NCI-H526 (cell line): ENCODE data around the gene ITPKB.
A peak's percentile ranks its signal among the peaks of the same experiment; 100 is the strongest.
"Not testable (repeated sequence)": the region's sequence is repeated elsewhere in the genome, so short reads cannot be mapped to it uniquely, and the experiment has no call there.

Experiments used
- DNase-seq, 2 experiments: peaks; one replicate each; lab custom pipeline; 2025; lab: John Stamatoyannopoulos, UW

ITPKB gene

DNA sequence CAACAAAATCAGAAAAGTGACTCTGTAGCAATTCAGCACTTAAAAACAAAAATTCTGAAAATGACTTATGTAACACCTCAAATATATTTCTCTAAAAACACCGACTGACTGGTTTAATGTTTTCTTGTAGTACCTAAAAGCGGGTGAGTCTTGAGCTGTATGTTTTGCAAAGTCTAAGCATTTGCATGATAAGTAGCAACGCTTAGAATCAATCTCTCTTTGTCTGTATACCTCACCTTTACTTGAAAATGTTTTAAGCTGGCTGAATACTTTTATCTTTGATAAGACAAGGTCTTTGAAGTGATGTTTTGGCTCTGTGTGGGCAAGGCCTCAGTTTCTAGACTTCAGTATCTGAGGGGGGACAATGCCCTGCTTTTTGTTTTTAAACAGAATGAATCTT, 8.2 kb downstream of the ITPKB start:
- DNase-seq, result peak in 1 of 2 experiments; percentile 10

DNA sequence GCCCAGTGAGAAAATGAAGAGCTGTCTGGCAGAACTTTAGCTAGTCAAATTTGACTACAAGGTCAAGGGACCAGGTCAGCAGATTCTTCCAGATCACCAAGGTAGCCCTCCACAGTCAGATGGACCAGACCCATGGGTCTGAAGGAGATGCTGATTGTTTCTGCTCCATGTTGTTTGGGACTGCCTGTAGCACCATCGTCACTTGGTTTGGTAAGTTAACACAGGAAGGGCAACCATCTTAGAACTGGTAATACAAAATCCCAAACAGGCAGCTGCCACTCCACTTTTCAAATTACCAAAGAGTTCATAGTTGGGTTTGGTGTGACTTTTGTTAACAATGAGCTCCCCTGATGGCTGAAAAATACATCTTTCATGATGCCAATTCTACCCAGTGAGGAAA, 9.0 kb downstream of the ITPKB start:
- no peak for DNase-seq

DNA sequence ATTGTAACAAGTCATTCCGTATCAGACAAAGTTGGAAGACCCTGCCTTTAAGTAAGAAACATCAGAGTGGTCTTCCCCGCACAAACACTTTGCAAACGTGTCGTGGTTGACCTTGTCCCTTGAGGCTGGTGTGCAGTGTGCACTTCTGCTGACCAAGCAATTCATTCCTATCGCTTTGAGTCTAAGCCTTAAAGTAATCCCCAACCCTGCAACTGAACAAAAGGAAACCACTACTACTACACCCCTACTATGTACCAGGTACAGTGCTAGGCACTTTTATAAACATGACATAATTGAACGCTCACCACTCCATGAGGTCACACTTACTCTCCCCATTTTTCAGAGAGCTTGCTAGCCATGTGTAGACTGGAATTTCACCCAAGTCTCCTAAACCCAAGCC, 10.6 kb downstream of the ITPKB start:
- DNase-seq, result no peak

DNA sequence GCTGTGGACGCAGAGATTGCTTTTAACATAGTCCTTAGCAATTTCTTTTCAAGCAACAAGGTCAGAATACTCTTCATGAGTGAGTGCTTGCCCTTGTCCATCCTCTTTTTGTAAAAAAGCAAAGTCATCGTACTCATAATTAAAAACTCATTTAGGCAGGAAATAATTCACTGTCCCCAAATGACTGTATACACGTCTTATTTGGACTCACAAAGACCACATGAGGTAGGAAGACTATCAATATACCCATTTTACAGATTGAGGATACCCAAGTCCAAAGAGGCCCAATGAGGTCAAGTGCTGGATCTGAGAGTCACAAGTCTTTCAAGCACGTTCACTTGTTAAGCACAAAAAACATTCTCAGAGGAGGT, 13.2 kb downstream of the ITPKB start:
- DNase-seq, result no peak

DNA sequence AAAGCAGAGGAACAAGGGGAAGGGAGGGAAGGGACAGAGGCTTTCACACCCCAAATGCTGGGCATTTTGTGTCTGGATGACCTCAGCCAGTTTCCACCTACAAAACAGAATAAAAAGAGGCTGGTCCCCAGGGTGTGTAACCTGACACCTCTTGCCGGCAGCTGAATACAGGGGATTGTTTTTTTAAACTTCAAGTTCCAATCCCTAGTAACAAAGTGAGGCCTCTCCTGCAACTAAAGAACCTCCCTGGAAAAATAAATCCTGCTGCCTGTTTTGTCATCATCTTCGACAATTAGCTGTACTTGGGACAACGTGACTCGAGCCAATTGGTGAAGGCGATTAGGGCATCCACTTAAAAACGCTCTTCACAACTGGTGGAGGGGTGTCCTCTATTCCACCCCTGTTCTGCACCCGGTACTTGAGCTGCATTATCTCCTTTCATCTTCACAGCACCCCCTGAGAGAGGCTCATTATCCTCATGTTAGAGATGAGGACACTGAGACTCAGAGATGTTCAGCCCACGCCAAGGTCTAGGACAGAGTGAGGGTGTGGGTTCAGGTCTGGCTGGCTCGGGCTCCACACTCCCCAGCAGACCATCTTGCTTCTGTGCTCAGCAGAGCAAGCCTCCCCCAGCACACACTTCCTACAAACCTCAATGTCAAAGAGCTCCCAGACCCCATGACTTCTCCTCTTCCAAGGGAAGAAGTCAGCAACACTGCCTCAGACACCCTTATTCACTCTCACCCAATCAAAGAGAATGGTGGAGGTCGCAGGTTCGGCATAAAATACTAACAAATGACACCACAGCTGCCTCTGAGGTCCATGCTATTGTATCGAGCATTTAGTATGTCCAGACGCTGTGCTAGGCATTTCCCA, 15.2 kb downstream of the ITPKB start:
- DNase-seq, result peak; percentile 43 to 70

DNA sequence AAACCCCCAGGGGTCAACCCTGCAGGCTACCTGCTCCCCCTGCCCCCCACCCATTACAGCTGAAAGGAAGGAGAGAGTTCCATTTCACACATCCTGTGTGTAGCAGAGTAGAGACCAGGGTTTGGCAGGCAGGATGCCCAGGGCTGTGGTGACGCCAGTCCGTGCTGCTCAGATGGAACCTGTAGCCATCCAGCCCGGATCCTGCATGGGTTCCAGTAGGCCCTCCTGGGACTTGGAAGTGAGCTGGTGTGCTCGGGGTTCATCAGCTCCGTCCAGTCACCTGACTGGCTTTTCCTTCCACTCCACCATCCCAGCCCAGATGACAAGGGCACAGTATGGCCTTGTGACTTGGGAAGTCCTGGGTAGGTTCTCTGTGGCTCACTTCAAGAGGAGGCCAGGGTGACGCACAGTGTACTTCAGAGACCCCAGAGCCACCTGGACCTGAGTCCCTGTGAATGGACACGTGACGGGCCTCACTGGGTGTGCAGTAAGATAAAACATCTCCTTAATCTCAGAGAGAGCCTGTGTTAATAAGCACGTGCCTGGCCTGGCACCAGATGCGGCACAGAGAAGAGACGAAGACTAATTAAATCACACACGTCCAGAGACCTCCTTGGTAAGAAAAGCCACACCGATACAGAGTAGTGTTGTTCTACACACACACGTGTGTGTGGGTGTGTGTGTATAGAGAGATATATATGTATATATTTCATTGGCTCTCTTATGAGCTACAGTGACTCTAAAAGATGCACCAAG, 16.0 kb downstream of the ITPKB start:
- peak in 1 of 2 experiments; percentile 11 for DNase-seq

DNA sequence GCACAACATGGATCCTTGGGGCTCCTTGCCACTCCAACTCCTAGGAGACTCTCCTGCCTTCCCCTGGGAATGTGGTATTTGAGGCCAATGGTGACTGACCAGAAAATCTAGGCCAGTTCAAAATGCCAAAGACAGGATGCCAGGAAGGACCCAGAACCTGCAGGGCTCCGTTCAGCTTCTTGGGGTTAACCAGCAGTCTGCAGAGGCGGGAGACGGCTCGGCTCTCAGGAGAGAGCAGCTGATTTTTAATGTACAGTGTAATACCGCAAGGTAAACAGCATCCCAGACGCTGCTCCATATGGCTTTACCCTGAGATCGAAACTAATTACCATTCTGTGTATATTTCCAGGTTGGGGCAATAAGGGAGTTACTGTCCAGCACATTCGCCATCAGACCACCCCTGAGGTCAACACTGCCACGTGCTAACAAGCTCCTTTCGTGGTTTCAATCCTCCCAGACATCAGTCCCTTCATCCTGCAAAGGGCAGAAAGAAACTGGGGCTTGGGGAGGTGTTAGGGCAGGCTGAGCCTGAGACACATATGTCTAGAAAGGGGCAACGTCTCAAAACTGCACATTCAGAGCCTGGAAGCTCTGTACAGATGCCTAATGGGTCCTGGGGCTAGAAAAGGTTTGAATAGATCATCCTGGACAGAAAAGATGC, 16.7 kb downstream of the ITPKB start:
- DNase-seq, result peak in 1 of 2 experiments; percentile 44

DNA sequence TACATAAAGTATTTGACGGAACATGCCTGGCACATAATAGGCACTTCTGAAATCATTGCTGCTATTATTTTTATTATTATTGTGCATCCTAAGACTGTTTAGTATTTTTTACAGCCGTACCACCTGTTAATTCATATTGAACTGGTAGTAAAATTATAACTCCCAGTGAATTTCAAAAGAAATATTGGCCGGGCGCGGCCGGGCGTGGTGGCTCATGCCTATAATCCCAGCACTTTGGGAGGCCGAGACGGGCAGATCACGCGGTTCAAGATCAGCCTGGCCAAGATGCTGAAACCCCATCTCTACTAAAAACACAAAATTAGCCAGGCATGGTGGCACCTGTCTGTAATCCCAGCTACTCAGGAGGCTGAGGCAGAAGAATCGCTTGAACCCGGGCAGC, 18.5 kb downstream of the ITPKB start:
- not testable (repeated sequence) for DNase-seq

DNA sequence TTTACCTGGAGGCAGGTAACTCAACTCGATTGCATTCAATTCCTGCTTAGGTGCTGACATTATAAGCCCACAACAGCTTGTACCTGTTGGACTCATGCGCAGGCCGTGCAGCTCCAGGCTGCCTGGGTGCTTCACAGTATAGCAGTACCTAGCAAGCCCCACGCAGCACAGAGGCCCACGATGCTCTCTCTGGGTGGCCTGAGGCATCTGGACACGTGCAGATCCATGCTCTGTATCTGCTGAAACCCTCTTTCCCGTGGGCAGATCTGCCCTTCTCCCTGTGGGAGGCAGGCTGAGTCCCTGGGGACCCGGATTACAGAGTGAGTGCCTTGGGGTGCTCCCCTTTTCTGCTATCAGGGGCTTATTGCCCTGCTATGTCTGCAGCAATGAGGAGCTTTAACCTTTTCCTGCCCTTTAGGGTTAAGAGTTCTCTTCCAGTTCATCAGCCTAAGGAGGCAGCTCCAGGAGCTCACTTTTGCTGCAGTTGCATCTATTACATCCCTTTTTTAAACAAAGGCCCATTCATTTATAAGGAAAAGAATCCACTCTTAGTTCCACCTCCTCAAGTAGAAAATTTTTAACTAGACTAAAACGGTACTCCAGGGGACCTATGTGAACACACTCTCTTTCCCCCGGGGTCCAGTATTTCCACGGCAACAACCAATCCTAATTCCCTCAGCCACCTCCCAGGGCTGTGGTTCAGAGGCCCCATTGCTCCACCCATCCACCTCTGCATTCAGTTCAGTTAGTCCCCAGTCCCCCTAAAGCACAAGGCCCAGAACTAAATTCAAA, 19.3 kb downstream of the ITPKB start:
- DNase-seq, result peak in 1 of 2 experiments; percentile 3

DNA sequence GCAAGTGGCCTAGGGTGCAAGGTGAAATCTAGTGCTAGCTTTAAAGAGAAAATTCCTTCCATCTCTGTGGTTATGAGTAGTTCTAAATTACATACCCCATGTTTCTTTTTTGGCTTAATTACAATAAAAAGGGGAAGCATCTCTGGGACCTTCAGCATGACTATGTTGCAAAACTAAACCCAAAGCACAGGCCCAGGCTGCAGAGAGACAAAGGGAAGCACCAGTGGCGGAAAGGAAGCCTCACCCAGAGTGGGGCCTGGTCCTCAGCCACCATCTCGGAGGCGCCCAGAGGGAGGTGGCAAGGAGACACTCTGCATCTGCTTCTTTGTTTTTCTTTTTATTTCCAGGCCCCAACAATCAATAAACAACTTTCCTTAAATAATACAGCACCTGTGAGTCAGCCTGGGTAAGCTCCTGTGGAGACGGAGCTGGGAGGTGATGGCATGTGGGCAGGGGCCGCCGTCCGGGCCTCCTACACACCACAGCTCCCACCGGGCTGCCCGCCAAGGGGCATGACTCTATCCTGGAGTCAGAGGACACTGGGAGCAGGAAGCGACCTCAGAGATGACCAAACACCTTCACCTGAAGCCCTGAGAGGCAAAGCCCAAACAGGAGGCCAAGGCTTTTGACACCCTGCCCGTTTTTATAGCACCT, 21.7 kb downstream of the ITPKB start:
- no peak for DNase-seq

DNA sequence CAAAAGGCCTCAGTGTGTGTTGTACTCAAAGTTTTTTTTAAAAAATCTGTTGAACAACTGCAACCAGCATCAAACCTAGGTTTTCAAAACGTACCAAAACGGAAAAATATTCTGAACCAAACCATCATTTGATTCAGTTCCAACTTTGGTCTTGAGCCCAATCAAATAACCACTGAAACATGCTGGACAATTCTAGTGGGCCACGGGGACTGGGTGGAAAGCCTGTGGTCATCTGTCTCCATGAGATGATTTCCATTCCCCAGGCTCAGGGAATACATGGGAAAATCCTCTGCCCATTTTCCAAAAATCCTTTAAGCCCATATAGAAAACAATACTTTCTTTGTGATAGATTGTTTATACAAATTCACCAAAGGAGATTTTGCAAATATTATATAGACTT, 22.5 kb downstream of the ITPKB start:
- no peak for DNase-seq

DNA sequence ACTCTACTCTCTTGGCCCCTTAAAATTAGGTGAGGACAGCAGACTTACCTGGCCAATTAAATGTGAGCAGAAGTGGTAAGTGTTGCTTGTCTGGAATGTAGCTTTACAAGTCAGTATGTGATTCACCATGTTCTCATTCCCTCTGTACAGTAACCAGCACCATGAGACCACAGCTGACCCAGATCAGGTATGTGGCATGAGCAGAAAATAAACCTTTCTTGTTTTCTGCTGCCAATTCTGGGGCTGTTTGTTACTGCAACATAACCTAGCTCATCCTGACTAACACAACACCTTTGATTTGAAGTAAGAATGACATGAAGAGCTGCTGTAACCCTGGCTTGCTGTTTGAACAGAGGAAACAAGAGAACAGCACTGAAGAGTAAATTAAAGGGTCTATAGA, 24.9 kb downstream of the ITPKB start:
- no peak for DNase-seq

DNA sequence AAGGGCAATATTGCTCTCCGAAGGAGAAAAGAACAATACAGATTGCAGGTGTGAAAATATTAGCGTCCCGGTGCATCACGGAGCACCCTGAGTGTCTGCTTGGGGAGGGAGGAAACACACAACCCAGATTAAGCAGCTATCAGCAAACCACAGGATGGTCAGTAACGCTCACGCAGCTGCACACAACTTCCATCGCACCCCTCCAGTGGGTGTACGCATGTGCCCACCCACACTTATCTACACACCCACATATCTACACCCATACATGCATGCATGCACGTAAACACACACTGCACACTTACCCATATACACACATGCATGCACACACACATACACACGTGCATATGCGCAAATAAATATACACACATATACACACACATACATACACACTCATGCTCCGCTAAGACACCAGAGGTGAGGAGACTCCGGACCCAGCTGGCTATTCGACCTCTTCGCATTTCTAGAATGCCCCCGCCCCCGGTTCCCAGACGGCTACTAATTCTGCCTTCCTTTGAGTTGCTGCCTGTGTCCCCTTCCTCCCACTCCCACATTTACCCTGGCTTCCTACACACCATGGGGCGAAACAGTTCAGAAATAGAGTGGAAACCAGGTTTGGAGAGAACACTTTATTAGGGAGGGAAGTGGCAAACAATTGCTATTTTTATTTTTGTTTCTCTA, 26.2 kb downstream of the ITPKB start:
- DNase-seq, result no peak

DNA sequence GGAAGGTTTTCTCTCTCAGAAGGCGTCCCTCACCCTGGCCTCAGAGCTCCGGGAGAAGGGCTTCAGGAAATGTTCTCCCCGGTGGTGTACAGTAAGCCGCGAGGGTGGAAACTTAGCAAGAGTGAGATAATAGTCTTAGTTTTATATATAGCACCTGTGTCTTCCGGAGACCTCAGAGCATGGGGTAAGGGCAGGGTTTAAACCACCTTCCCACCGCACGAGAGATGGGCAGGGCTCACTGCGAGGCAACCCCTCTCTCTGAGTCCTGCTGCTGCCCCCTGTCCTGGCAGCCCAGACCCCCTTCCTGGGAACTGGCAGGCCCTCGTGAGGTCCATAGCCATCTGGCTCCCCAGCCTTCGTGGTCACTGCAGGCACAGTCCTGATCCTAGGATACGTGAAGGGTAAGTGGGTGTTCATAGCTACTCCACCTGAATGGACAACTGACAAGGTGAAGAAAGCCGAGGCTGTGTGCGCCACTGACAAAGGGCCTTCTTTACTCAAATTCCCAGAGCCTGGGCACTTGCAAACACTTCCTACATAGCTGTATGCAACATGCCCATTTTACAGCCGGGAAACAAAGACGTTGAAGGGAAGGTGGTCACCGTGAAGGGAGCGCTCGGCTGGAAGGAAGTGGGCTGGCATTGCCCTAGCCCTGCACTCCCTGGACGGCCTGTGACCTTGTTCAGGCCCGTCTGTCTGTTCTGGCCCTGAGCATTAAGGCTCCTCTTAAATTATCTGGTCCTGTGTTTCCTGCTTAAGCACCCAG, 26.9 kb downstream of the ITPKB start:
- no peak for DNase-seq

DNA sequence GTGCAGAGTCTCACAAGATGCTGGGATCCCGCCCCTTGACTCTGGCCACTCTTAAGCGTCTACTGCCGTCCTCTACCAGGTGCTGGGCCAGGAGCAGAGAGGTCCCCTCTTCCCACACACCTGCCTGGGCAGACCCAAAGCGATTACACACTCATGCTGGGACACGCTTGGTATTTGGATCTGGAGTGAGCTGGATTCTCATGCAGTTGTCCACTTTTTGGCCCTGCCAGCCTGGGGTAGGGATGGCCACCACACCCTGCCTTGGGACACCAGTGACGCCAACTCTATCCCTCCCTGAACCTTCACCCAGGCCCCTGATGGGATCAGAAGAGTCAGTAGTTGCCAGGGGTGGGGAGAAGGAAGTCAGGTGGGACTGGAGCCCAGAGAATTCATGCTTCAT, 28.6 kb downstream of the ITPKB start:
- DNase-seq, result no peak

DNA sequence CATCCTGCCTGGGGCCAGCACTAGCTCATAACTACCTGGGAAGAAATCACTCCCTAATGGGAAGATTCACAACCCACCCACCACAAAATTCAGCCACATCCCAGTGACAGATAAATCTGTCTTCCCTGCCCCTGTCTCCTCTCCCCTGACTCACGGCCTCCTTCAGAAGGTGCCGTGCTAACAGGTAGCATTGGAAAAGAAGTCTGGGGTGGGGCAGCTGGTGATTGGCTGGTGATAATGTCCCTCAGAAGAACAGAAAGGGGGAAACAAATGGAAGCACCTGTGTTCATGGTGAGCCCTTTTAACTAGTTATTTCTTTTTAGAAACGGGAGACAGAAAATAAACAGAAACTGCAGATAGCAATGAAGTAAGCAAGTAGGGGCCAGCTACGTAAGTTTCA, 29.1 kb downstream of the ITPKB start:
- DNase-seq, result no peak

DNA sequence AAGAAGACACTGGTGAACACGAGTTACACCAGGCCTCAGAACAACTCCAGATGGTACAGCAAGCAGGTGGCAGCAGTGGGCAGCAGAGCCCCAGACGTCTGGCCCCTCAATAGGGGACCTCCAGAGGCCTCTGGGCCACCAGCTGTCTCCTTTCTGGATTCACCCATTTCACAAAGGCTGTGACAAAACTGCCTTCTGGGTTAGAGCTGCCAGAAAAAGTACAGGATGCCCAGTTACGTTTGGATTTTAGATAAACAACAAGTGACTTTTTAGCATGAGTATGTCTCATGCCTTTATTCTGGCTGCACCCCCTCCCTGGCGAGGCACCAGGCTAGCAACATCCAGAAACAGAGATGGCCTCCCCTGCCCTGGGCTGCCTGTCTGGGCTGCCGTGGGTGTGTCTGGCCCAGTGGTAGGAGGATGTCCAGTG, 30.1 kb downstream of the ITPKB start:
- no peak for DNase-seq

DNA sequence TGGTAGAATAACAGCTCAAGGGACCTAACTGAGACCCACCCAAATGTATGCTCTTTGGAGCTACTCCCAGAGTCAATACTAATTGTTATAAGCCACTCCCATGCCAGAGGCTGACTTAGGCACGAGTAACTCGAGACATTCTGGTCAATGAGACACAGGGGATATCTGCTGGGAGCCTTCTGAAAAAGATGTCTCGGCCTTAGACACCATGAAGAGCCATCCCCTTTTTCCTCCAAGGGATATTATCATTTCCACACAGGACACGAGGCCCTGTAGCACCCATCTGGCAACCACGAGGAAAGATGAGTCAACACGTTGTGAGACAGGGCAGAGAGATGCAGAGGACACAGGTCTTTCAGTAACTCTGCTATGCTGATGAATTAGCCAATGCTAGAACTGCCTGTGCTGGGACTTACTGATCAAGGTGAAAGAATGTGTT, 30.7 kb downstream of the ITPKB start:
- DNase-seq, result no peak

DNA sequence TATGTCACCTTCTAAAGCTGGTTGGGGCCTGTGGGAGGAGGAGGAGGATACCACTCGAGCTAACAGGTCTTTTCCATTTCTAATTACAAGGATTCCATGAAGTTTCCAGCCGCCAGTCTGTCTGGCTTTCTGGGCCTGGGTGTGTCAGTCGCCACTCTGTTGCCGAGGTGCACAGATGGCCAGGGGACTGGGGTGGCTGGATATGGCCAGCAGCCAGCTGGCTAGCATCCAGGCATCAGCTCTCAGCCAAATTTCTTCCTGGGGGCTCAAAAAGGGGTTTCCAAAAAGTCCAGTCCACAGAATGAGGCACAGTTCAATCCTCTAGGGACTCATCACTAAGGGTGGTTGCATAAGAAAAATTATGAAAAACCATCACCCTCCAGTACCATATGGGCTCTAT, 32.4 kb downstream of the ITPKB start:
- no peak for DNase-seq
